ENCODE measurements around the gene TPH2.

The TPH2 gene

GRCh38 chr12:71958993-71959578 lies 20.4 kb downstream of the TPH2 start:
- no peak for DNase-seq

GRCh38 chr12:71967211-71967610 lies 28.6 kb downstream of the TPH2 start:
- peak in 1 of 51 donors; percentile 39 for DNase-seq

- no peak for DNase-seq
These were observed 30.7 kb downstream of the TPH2 start for GRCh38 chr12:71969330-71969729.

GRCh38 chr12:71970031-71970430 lies 31.4 kb downstream of the TPH2 start:
- DNase-seq, result no peak

GRCh38 chr12:71972441-71973074 lies 33.9 kb downstream of the TPH2 start:
- DNase-seq, result no peak

GRCh38 chr12:71973687-71974086 lies 35.0 kb downstream of the TPH2 start:
- no peak for DNase-seq

- DNase-seq, result peak in 1 of 51 donors; percentile 3
These were observed 41.9 kb downstream of the TPH2 start for GRCh38 chr12:71980538-71980937.

GRCh38 chr12:71981149-71981548 lies 42.5 kb downstream of the TPH2 start:
- no peak for DNase-seq

GRCh38 chr12:71994715-71995114 lies 56.1 kb downstream of the TPH2 start:
- DNase-seq, result no peak

- DNase-seq, result no peak
These were observed 61.1 kb downstream of the TPH2 start for GRCh38 chr12:71999795-72000194.

GRCh38 chr12:72000969-72001648 lies 62.5 kb downstream of the TPH2 start:
- DNase-seq, result no peak

- no peak for DNase-seq
These were observed 68.1 kb downstream of the TPH2 start for GRCh38 chr12:72006766-72007165.

GRCh38 chr12:72010356-72010755 lies 71.7 kb downstream of the TPH2 start:
- no peak for DNase-seq

GRCh38 chr12:72011374-72011773 lies 72.7 kb downstream of the TPH2 start:
- DNase-seq, result no peak

GRCh38 chr12:72012874-72013273 lies 74.2 kb downstream of the TPH2 start:
- no peak for DNase-seq

- DNase-seq, result no peak
These were observed 77.2 kb downstream of the TPH2 start for GRCh38 chr12:72015895-72016294.

- DNase-seq, result peak in 48 of 51 donors; percentile 1 to 85 (median 46)
These were observed 78.5 kb downstream of the TPH2 start for GRCh38 chr12:72017054-72017651.

- DNase-seq, result no peak
These were observed 79.4 kb downstream of the TPH2 start for GRCh38 chr12:72018036-72018435.

GRCh38 chr12:72024613-72025012 lies 86.0 kb downstream of the TPH2 start:
- no peak for DNase-seq

GRCh38 chr12:72025524-72025923 lies 86.9 kb downstream of the TPH2 start:
- DNase-seq, result no peak

- DNase-seq, result no peak
These were observed 90.3 kb downstream of the TPH2 start for GRCh38 chr12:72028966-72029365.

- DNase-seq, result no peak
These were observed 91.6 kb downstream of the TPH2 start for GRCh38 chr12:72030277-72030676.

GRCh38 chr12:72031066-72031465 lies 92.4 kb downstream of the TPH2 start:
- no peak for DNase-seq

All from hypothalamus (tissue), 51 donors.